WTC11 (cell line): ENCODE data around the gene SIRPG.

Experiments
- NR1H2 ChIP-seq: sonication (generic); formaldehyde crosslinking; IDR thresholded peaks from 2 replicates; pipeline ENCODE4 v1.9.0; 2021; ENCODE audit warnings: mild to moderate bottlenecking, moderate library complexity, missing genetic modification reagents
- RELA ChIP-seq: sonication (generic); formaldehyde crosslinking; IDR thresholded peaks from 2 replicates; pipeline ENCODE4 v1.8.1; 2022; ENCODE audit warnings: missing genetic modification reagents, mild to moderate bottlenecking, borderline replicate concordance
- SP1 ChIP-seq: sonication (generic); formaldehyde crosslinking; conservative IDR thresholded peaks from 2 replicates; pipeline ENCODE4 v1.8.1; 2022; ENCODE audit warnings: missing genetic modification reagents
- ZNF121 ChIP-seq: sonication (generic); formaldehyde crosslinking; IDR thresholded peaks from 2 replicates; pipeline ENCODE4 v1.8.0; 2023; ENCODE audit warnings: missing genetic modification reagents
- TF ChIP-seq, protein P1 (sequence below): sonication (generic); formaldehyde crosslinking; conservative IDR thresholded peaks from 2 replicates; pipeline ENCODE4 v1.8.1; 2022; ENCODE audit warnings: mild to moderate bottlenecking, missing genetic modification reagents
- TF ChIP-seq, protein P2 (sequence below): fragments of 200-600 bp; IDR thresholded peaks from 2 replicates; pipeline ENCODE4 v1.8.0; 2022; ENCODE audit warnings: antibody characterized with exemption
- TF ChIP-seq, protein P3 (sequence below): sonication (generic); formaldehyde crosslinking; IDR thresholded peaks from 2 replicates; pipeline ENCODE4 v1.8.0; 2022; ENCODE audit warnings: mild to moderate bottlenecking, missing genetic modification reagents
- TF ChIP-seq, protein P4 (sequence below): sonication (generic); formaldehyde crosslinking; IDR thresholded peaks from 2 replicates; pipeline ENCODE4 v1.8.1; 2023; ENCODE audit warnings: mild to moderate bottlenecking, missing genetic modification reagents, moderate library complexity
- TF ChIP-seq, protein P5 (sequence below): fragments of 250-450 bp; sonication (Bioruptor Pico); IDR thresholded peaks from 2 replicates; pipeline ENCODE4 v2.1.2; 2022; ENCODE audit warnings: mild to moderate bottlenecking, moderate library complexity

DNA sequence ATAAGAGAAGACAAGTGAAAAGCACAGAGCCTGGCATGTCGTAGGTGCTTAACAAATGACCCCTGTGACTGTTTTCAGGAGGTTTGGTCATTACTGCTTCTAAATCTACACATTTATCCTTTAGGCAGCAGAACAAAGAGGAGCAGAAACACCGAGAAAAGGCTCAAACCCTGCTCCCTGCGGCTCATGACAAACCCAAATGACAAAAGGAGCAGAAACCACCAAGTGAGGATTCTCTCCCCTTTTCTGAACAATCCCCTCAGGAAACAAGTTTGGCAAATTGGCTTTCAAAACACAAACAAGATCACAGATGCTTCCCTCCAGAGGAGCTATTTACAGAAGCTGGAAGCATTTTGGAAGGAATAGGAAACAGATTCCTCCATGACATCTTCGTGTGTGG is 15.8 kb upstream of the SIRPG start:
- TF ChIP-seq, protein P1, sequence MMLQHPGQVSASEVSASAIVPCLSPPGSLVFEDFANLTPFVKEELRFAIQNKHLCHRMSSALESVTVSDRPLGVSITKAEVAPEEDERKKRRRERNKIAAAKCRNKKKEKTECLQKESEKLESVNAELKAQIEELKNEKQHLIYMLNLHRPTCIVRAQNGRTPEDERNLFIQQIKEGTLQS: no peak
- TF ChIP-seq ZNF121 (CRISPR knock-in tag): no peak
- no peak for TF ChIP-seq RELA (CRISPR knock-in tag)
- TF ChIP-seq, protein P2, sequence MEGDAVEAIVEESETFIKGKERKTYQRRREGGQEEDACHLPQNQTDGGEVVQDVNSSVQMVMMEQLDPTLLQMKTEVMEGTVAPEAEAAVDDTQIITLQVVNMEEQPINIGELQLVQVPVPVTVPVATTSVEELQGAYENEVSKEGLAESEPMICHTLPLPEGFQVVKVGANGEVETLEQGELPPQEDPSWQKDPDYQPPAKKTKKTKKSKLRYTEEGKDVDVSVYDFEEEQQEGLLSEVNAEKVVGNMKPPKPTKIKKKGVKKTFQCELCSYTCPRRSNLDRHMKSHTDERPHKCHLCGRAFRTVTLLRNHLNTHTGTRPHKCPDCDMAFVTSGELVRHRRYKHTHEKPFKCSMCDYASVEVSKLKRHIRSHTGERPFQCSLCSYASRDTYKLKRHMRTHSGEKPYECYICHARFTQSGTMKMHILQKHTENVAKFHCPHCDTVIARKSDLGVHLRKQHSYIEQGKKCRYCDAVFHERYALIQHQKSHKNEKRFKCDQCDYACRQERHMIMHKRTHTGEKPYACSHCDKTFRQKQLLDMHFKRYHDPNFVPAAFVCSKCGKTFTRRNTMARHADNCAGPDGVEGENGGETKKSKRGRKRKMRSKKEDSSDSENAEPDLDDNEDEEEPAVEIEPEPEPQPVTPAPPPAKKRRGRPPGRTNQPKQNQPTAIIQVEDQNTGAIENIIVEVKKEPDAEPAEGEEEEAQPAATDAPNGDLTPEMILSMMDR: no peak
- TF ChIP-seq, protein P3, sequence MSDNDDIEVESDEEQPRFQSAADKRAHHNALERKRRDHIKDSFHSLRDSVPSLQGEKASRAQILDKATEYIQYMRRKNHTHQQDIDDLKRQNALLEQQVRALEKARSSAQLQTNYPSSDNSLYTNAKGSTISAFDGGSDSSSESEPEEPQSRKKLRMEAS: no peak
- TF ChIP-seq, protein P4, sequence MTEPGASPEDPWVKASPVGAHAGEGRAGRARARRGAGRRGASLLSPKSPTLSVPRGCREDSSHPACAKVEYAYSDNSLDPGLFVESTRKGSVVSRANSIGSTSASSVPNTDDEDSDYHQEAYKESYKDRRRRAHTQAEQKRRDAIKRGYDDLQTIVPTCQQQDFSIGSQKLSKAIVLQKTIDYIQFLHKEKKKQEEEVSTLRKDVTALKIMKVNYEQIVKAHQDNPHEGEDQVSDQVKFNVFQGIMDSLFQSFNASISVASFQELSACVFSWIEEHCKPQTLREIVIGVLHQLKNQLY: no peak
- TF ChIP-seq NR1H2 (CRISPR knock-in tag): no peak
- no peak for TF ChIP-seq SP1
- TF ChIP-seq, protein P5, sequence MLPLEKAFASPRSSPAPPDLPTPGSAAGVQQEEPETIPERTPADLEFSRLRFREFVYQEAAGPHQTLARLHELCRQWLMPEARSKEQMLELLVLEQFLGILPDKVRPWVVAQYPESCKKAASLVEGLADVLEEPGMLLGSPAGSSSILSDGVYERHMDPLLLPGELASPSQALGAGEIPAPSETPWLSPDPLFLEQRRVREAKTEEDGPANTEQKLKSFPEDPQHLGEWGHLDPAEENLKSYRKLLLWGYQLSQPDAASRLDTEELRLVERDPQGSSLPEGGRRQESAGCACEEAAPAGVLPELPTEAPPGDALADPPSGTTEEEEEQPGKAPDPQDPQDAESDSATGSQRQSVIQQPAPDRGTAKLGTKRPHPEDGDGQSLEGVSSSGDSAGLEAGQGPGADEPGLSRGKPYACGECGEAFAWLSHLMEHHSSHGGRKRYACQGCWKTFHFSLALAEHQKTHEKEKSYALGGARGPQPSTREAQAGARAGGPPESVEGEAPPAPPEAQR (CRISPR knock-in tag): no peak
